H9 (cell line): ENCODE data around the gene AGPAT1. TPM values are rescaled to one million over a fixed set of nuclear protein-coding genes. Genes with fewer than 3 reads are reported as not detected.
A peak's percentile ranks its signal among the peaks of the same experiment; 100 is the strongest.

ENCODE experiments used
- DNase-seq: peaks from one replicate; pipeline ENCODE4 v3.0.0-alpha.2; 2017
- H2AFZ ChIP-seq: one replicate; pipeline ENCODE4 v1.6.1; 2013; ENCODE audit warnings: mild to moderate bottlenecking, low read length, control low read depth, moderate library complexity
- H2AK5ac ChIP-seq: 2 replicates; pipeline ENCODE4 v1.6.1; 2013; ENCODE audit warnings: low read length, control low read depth, mixed read lengths; ENCODE audit not compliant: insufficient read length
- H2BK120ac ChIP-seq: one replicate; pipeline ENCODE4 v1.6.1; 2013; ENCODE audit warnings: low read depth, mild to moderate bottlenecking, low read length, control low read depth, inconsistent platforms; ENCODE audit not compliant: poor library complexity, severe bottlenecking
- H2BK12ac ChIP-seq: 2 replicates; pipeline ENCODE4 v1.6.1; 2013; ENCODE audit warnings: low read length, control low read depth, mixed read lengths, low read depth; ENCODE audit not compliant: insufficient read length
- H2BK15ac ChIP-seq: 2 replicates; pipeline ENCODE4 v1.6.1; 2013; ENCODE audit warnings: low read depth, low read length, control low read depth
- H2BK20ac ChIP-seq: one replicate; pipeline ENCODE4 v1.6.1; 2013; ENCODE audit warnings: low read depth, mild to moderate bottlenecking, low read length, control low read depth, inconsistent platforms; ENCODE audit not compliant: poor library complexity, severe bottlenecking
- H2BK5ac ChIP-seq: 2 replicates; pipeline ENCODE4 v1.6.1; 2013; ENCODE audit warnings: low read length, control low read depth, mixed read lengths; ENCODE audit not compliant: insufficient read length
- H3K14ac ChIP-seq: 2 replicates; pipeline ENCODE4 v1.6.1; 2013; ENCODE audit warnings: low read length, control low read depth; ENCODE audit not compliant: insufficient read depth
- H3K18ac ChIP-seq: 2 replicates; pipeline ENCODE4 v1.6.1; 2013; ENCODE audit warnings: low read depth, mild to moderate bottlenecking, mixed read lengths, low read length, control low read depth; ENCODE audit not compliant: insufficient read length
- H3K23ac ChIP-seq: 2 replicates; pipeline ENCODE4 v1.6.1; 2013; ENCODE audit warnings: low read length, control low read depth, mixed read lengths, low read depth; ENCODE audit not compliant: insufficient read length
- H3K23me2 ChIP-seq: 2 replicates; pipeline ENCODE4 v1.6.1; 2013; ENCODE audit warnings: low read depth, mild to moderate bottlenecking, mixed read lengths, low read length, control low read depth; ENCODE audit not compliant: insufficient read length, poor library complexity, severe bottlenecking
- H3K27ac ChIP-seq: 2 replicates; pipeline ENCODE4 v1.5.1; 2013; ENCODE audit warnings: low read length, control low read depth, mixed read lengths, low read depth; ENCODE audit not compliant: insufficient read length
- H3K27me3 ChIP-seq: 2 replicates; pipeline ENCODE4 v1.6.1; 2013; ENCODE audit warnings: low read length, control low read depth, inconsistent platforms; ENCODE audit not compliant: insufficient read depth
- H3K4ac ChIP-seq: 2 replicates; pipeline ENCODE4 v1.6.1; 2013; ENCODE audit warnings: low read depth, mild to moderate bottlenecking, control low read depth, inconsistent platforms, low read length, moderate library complexity
- H3K4me1 ChIP-seq: 2 replicates; pipeline ENCODE4 v1.6.1; 2013; ENCODE audit warnings: low read length, control low read depth, inconsistent platforms; ENCODE audit not compliant: insufficient read depth
- H3K4me2 ChIP-seq: 2 replicates; pipeline ENCODE4 v1.6.1; 2013; ENCODE audit warnings: low read length, control low read depth, mixed read lengths; ENCODE audit not compliant: insufficient read length, insufficient read depth
- H3K56ac ChIP-seq: 2 replicates; pipeline ENCODE4 v1.6.1; 2013; ENCODE audit warnings: low read depth, mild to moderate bottlenecking, mixed read lengths, low read length, control low read depth; ENCODE audit not compliant: insufficient read length
- H3K79me1 ChIP-seq: 2 replicates; pipeline ENCODE4 v1.6.1; 2013; ENCODE audit warnings: low read depth, mild to moderate bottlenecking, moderate library complexity, low read length, control low read depth, inconsistent platforms; ENCODE audit not compliant: insufficient read depth, poor library complexity, severe bottlenecking
- H3K79me2 ChIP-seq: 2 replicates; pipeline ENCODE4 v1.6.1; 2013; ENCODE audit warnings: low read length, control low read depth, inconsistent platforms; ENCODE audit not compliant: insufficient read depth
- H3K9ac ChIP-seq: 2 replicates; pipeline ENCODE4 v1.6.1; 2013; ENCODE audit warnings: low read length, control low read depth, mixed read lengths; ENCODE audit not compliant: insufficient read length; ENCODE audit errors: extremely low read depth
- H3K9me3 ChIP-seq: one replicate; pipeline ENCODE4 v1.6.1; 2013; ENCODE audit warnings: low read depth, low read length, inconsistent platforms; ENCODE audit not compliant: control insufficient read depth
- H3T11ph ChIP-seq: one replicate; pipeline ENCODE4 v1.6.1; 2013; ENCODE audit warnings: mild to moderate bottlenecking, low read length, control low read depth, inconsistent platforms
- H4K20me1 ChIP-seq: one replicate; pipeline ENCODE4 v1.6.1; 2013; ENCODE audit not compliant: control insufficient read depth, insufficient read length, insufficient read depth
- H4K5ac ChIP-seq: 2 replicates; pipeline ENCODE4 v1.6.1; 2013; ENCODE audit warnings: low read depth, mild to moderate bottlenecking, mixed read lengths, low read length, control low read depth; ENCODE audit not compliant: insufficient read length
- H4K8ac ChIP-seq: replicated peaks from 2 replicates; pipeline ENCODE4 v1.6.1; 2013; ENCODE audit warnings: low read length, control low read depth, mixed read lengths, low read depth; ENCODE audit not compliant: insufficient read length
- H4K91ac ChIP-seq: 2 replicates; pipeline ENCODE4 v1.6.1; 2013; ENCODE audit warnings: low read depth, mild to moderate bottlenecking, moderate library complexity, mixed read lengths, low read length, control low read depth; ENCODE audit not compliant: insufficient read length
- H3K27ac Mint-ChIP-seq, 3 experiments: 2 replicates in 2 of 3; 3 replicates in 1 of 3; pipeline ENCODE4 v1.8.0; 2020 to 2021; ENCODE audit warnings: mixed read lengths in 3 of 3, mild to moderate bottlenecking in 1 of 3, moderate library complexity in 1 of 3
- H3K27me3 Mint-ChIP-seq: 2 replicates; pipeline ENCODE4 v1.8.0; 2021; ENCODE audit warnings: low read depth, mild to moderate bottlenecking, moderate library complexity, mixed read lengths
- H3K36me3 Mint-ChIP-seq, 3 experiments: 2 replicates in 2 of 3; 3 replicates in 1 of 3; pipeline ENCODE4 v1.8.0; 2020 to 2021; ENCODE audit warnings: low read depth in 3 of 3, mixed read lengths in 3 of 3; ENCODE audit not compliant: insufficient read depth in 1 of 3
- H3K4me1 Mint-ChIP-seq, 2 experiments: 2 replicates each; pipeline ENCODE4 v1.8.0; 2020; ENCODE audit warnings: mixed read lengths in 2 of 2
- H3K4me3 Mint-ChIP-seq, 2 experiments: 2 replicates in 1 of 2; 3 replicates in 1 of 2; pipeline ENCODE4 v1.8.0; 2020 to 2021; ENCODE audit warnings: mild to moderate bottlenecking in 2 of 2, mixed read lengths in 2 of 2, moderate library complexity in 1 of 2
- H3K9me3 Mint-ChIP-seq, 2 experiments: 2 replicates in 1 of 2; 3 replicates in 1 of 2; pipeline ENCODE4 v1.8.0; 2020; ENCODE audit warnings: mild to moderate bottlenecking in 2 of 2, mixed read lengths in 2 of 2, moderate library complexity in 1 of 2
- CTCF ChIP-seq: fragments of 200-600 bp; sonication (generic); conservative IDR thresholded peaks from 3 replicates; pipeline ENCODE4 v1.8.0; 2021; ENCODE audit warnings: antibody characterized with exemption, mild to moderate bottlenecking
- WGBS: extraction: QIAGEN DNeasy Blood & Tissue Kit; methylation state at CpG from one replicate; pipeline ENCODE4 v1.1.7; 2013; ENCODE audit warnings: missing lambda C conversion rate, low lambda C conversion rate, mixed read lengths; ENCODE audit not compliant: insufficient read length; ENCODE audit errors: extremely low coverage; 5-methylcytosine and 5-hydroxymethylcytosine counted together
- microRNA-seq: library from miRNA; unstranded; fragments of <30 nt; microRNA quantifications from one replicate; pipeline ENCODE4, GENCODE V29; 2020; ENCODE audit warnings: borderline microRNAs expressed
- total RNA-seq: library from RNA; stranded (reverse); gene quantifications from 2 replicates; pipeline ENCODE4 v1.2.1, GENCODE V29; 2021

The AGPAT1 gene
- total RNA-seq, 1 experiment from 2014 or later: 89.5 TPM

- Histone ChIP-seq H2BK120ac (no peak overlapping the region), H3K14ac (no peak overlapping the region), H4K8ac (no peak overlapping the region), H4K91ac (no peak overlapping the region), H2BK15ac (no peak overlapping the region), H3K27ac (no peak overlapping the region), H2BK12ac (no peak overlapping the region), H3K9me3 (no peaks in the 10 kb centered on the region), H4K20me1 (no peaks in the 10 kb centered on the region), H4K5ac (no peak overlapping the region), H3K79me1 (no peaks in the 10 kb centered on the region), H3T11ph (no peak overlapping the region), H3K56ac (no peak overlapping the region), H3K4me2 (no peak overlapping the region), H2AFZ (no peak overlapping the region), H2AK5ac (no peak overlapping the region), H3K4ac (no peak overlapping the region), H3K27me3 (no peaks in the 10 kb centered on the region), H3K4me1 (no peaks in the 10 kb centered on the region), H3K79me2 (no peaks in the 10 kb centered on the region), H3K23ac (no peak overlapping the region), H3K9ac (no peak overlapping the region), H2BK5ac (no peak overlapping the region), H2BK20ac (no peak overlapping the region), H3K18ac (no peak overlapping the region), H3K23me2 (no peaks in the 10 kb centered on the region)
- peak; percentile 91 for DNase-seq
- Mint-ChIP-seq H3K4me1 (peaks cover 0 to 2% of the 10 kb centered on the region in 2 experiments; a peak in 2 of 4 replicates), H3K4me3 (no peak overlapping the region; a peak in 2 of 5 replicates), H3K36me3 (peaks cover 15 to 74% (median 69%) of the 10 kb centered on the region in 3 experiments; a peak in 6 of 7 replicates), H3K9me3 (no peaks in the 10 kb centered on the region; a peak in 1 of 5 replicates), H3K27me3 (no peaks in the 10 kb centered on the region), H3K27ac (peak overlapping the region; percentile 46 to 90 (median 60); a peak in 3 of 7 replicates)
- no CpG with 5 or more reads among the region's 17 CpGs for WGBS
- peak; percentile 94 for TF ChIP-seq CTCF
Measured at GRCh38 chr6:32118782-32119628, 56.9 kb downstream of the AGPAT1 start.

Small RNA genes lying within 50 kb of the gene (microRNA-seq; reads per million reads assigned to microRNA genes)
- gene MIR6721: 2.3 reads per million, percentile 22 among the genes with 10 or more reads in this experiment
- not detected for gene MIR6833

Other genes starting within 250 kb of the AGPAT1 start
- gene C2, start 248.4 kb downstream of the AGPAT1 start, total RNA-seq: 0.66 and 0.86 TPM in 2 replicates
- 0.31 and 0.39 TPM in 2 replicates for gene CFB, start 230.0 kb downstream of the AGPAT1 start, total RNA-seq
- 90.8 and 91.4 TPM in 2 replicates for gene NELFE, start 217.1 kb downstream of the AGPAT1 start, total RNA-seq
- gene SKIC2, start 216.9 kb downstream of the AGPAT1 start, total RNA-seq: 78.8 and 86.2 TPM in 2 replicates
- gene DXO, start 203.9 kb downstream of the AGPAT1 start, total RNA-seq: 21.6 and 22.9 TPM in 2 replicates
- gene C4A, start 194.0 kb downstream of the AGPAT1 start, total RNA-seq: 4.3 and 5.1 TPM in 2 replicates
- gene C4B, start 161.3 kb downstream of the AGPAT1 start, total RNA-seq: 2.7 TPM in 2 replicates
- gene CYP21A2, start 137.7 kb downstream of the AGPAT1 start, total RNA-seq: not detected in 2 replicates
- gene TNXB, start 66.7 kb downstream of the AGPAT1 start, total RNA-seq: 5.0 and 5.2 TPM in 2 replicates
- 44.0 and 45.3 TPM in 2 replicates for gene ATF6B, start 47.8 kb downstream of the AGPAT1 start, total RNA-seq
- gene FKBPL, start 45.8 kb downstream of the AGPAT1 start, total RNA-seq: 10.9 and 11.1 TPM in 2 replicates
- 1.8 and 1.9 TPM in 2 replicates for gene PRRT1, start 24.1 kb downstream of the AGPAT1 start, total RNA-seq
- gene PPT2, start 21.9 kb downstream of the AGPAT1 start, total RNA-seq: 43.1 and 46.3 TPM in 2 replicates
- 20.8 and 27.2 TPM in 2 replicates for gene EGFL8, start 11.5 kb downstream of the AGPAT1 start, total RNA-seq
- gene RNF5, start 2.3 kb upstream of the AGPAT1 start, total RNA-seq: 116 and 126 TPM in 2 replicates
- gene AGER, start 8.2 kb upstream of the AGPAT1 start, total RNA-seq: 14.3 and 17.8 TPM in 2 replicates
- 174 and 176 TPM in 2 replicates for gene PBX2, start 14.1 kb upstream of the AGPAT1 start, total RNA-seq
- gene GPSM3, start 16.6 kb upstream of the AGPAT1 start, total RNA-seq: 11.8 and 12.0 TPM in 2 replicates
- 2.1 and 2.3 TPM in 2 replicates for gene NOTCH4, start 48.0 kb upstream of the AGPAT1 start, total RNA-seq
- gene TSBP1, start 195.8 kb upstream of the AGPAT1 start, total RNA-seq: not detected in 2 replicates
- not detected in 2 replicates for gene BTNL2, start 231.1 kb upstream of the AGPAT1 start, total RNA-seq